ENCODE results near the gene SLC6A18.
"Not testable (repeated sequence)": the region's sequence is repeated elsewhere in the genome, so short reads cannot be mapped to it uniquely, and the experiment has no call there.

The SLC6A18 gene

DNA sequence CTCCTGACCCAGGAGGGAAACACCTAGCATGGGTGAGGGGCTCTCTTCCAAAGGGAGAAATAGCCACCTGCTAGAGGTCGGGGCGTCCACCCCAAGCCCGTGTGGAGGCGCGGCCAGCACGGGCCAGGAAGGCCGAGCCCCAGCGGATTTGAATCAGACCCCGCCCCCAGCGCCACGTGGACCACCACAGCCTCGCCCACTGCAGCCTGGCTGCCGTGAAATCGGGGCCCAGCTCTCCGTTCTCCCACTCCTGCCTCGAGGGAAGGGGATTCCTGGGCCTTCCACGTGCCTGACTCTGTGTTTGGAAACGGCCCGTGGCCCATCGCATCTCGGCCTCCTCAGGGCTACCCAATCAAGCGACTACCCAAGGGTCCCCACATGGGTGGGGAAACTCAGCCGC, 31.6 kb downstream of the SLC6A18 start:
- no peak for DNase-seq (ENCODE audit: low spot score)

- DNase-seq (ENCODE audit: low spot score), result no peak
Measured at GRCh38 chr5:1257363-1257762, 32.2 kb downstream of the SLC6A18 start.

DNA sequence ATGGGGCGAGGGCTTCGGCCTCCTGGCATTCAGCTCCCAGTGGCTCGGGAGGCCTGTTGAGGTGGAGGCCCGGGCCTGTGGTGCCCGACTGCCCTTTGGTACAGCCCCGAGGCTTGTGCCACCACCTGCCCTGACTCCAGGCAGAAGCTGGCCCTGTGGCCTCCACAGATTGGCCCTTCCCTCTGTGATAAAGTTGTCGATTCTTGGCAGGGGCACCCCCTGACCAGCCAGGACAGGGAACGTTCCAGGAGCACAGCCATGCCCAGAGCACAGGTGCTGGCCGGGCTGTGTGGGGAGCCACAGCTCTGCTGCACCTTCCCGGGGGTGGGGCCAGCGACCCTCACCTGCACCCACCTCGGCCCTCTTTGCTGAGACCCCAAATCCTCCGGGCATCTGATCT, 32.7 kb downstream of the SLC6A18 start:
- DNase-seq (ENCODE audit: low spot score), result no peak

- no peak for DNase-seq (ENCODE audit: low spot score)
Measured at GRCh38 chr5:1259806-1260480, 34.8 kb downstream of the SLC6A18 start.

DNA sequence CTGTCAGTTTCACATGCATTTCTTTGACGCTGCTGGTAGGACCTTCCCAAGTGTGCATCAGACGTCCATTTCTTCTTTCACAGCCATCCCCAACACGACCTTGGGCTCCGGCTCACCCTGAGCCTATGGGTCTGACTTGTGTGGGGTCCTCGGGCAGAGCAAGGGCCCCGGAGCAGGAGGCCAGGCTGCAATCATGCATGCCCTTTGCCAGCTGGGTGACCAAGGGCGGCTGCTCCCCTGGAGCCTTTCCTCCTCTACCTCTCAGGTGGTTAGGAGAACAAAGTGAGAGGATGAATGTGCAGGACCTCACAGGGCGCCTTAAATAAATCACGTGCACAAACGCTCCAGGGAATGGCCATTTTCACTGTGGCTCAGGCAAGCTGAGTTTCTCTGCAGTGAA, 36.5 kb downstream of the SLC6A18 start:
- DNase-seq (ENCODE audit: low spot score), result no peak

GRCh38 chr5:1262381-1262780, 37.2 kb downstream of the SLC6A18 start:
- DNase-seq (ENCODE audit: low spot score), result no peak

DNA sequence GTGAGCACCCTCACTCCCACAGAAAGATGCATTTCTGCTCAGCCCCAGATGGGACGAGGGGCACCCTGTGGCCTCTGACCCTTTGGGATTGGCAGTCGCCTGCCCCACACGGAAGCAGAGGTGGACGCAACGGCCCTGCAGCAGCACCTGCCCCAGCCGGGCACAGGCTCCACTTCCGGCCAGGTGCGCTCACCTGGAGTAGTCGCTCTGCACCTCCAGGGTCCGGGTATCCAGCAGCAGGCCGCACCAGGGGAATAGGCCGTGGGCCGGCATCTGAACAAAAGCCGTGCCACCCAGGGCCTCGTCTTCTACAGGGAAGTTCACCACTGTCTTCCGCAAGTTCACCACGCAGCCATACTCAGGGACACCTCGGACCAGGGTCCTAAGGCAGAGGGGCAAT, 39.0 kb downstream of the SLC6A18 start:
- DNase-seq (ENCODE audit: low spot score), result no peak

GRCh38 chr5:1265026-1265425, 39.8 kb downstream of the SLC6A18 start:
- DNase-seq (ENCODE audit: low spot score), result no peak

DNA sequence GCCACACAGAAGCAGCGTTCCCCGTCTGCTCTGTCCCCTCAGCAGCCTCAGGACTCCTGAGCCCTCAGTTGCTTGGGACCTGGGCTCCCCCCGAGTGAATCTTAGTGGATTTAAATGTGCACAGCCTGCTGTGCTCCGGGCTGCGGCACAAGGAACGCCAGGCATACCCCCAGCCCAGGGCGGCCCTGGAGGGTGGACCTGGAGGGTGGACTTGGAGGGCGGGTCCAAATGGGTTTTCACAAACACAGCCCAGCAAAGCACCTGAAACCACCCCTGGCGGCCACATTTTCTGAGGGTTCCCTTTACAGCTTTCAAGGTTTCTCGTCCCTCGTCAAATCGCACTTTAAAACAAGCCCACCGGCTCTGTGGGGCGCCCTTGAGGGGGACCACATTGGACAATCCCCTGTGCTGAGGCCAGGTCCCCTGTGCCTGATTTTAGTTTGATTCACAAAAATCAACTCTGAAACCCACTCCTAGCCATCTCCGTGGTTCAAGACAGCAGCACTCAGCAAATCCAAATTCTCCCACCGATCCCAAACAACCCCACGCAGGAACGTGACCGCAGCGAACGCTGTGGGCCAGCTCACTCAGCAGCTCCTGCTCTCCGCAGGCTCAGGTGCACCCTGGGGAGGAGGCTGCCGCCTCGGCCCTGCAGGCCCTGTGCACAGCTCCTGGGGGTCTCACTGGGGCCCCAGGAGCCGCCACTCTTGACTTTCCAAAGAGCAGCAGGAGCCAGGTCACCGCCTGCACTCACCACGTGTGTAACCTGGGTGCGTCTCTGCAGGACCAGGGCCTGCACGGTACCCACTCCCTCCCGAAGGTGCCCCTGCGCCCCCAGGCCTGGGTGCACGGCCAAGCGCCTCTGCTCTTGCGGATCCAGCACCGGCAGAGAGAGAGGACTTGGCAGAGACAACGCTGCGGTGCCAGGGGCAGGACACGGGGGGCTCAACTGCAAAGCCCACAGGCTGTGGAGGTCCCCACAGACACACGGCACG, 40.6 kb downstream of the SLC6A18 start:
- DNase-seq (ENCODE audit: low spot score), result no peak

DNA sequence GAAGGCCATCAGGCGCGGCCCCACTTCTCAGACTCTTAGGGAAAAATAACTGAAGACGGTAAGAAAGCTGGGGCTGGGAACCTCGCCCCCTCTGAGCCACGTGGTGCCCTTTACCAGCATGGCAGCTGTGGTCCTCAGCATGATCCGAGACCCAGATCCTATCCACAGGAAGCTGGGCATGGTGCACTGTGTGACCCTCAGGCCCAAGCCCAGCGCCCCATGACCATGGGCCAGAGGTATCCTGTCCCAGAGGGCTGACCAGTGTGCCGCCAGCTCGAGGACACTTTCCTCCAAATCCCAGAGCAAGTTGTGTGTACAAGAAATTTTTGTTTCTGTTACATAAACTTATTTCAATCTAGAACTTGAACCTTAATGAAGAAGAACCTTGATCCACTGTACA, 41.6 kb downstream of the SLC6A18 start:
- no peak for DNase-seq (ENCODE audit: low spot score)

- DNase-seq (ENCODE audit: low spot score), result not testable (repeated sequence)
Measured at GRCh38 chr5:1267464-1267863, 42.3 kb downstream of the SLC6A18 start.

GRCh38 chr5:1268056-1268455, 42.9 kb downstream of the SLC6A18 start:
- DNase-seq (ENCODE audit: low spot score), result no peak

DNA sequence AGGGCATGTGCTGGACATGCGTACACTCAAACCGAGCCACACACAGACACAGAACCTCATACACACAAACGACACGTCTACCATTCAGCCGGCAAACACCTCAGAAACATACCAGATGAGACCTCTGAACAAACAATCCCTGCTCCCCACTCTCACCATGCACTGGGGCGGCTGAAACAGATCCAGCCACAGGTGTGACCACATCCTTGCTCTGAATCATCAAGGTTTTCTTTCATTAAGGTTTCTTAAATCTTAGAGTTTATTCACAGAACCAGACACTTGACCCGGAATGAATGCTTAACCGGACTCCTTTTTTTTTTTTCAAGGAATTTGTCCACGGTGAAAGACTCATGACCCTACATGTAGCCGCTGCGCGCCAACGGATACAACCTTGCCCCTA, 43.5 kb downstream of the SLC6A18 start:
- no peak for DNase-seq (ENCODE audit: low spot score)

DNA sequence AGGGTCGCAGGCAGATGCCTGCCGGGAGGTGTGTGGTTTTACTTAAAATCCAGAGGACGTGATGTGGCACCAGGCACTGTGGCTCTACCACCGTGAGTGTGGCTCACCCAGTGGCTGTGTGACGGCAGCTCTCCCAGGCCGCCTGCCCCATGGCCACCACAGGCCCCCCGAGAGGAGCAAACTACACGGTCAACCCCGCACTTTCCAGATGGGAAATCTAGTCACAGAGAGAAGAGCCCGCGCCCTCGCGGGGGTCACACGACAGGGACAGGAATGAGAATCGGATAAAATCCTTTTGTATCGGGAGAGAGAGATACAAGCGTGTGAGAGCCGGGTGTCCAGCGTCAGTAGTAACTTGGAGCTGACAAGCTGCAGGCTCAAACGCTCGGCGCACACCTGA, 45.2 kb downstream of the SLC6A18 start:
- no peak for DNase-seq (ENCODE audit: low spot score)

DNA sequence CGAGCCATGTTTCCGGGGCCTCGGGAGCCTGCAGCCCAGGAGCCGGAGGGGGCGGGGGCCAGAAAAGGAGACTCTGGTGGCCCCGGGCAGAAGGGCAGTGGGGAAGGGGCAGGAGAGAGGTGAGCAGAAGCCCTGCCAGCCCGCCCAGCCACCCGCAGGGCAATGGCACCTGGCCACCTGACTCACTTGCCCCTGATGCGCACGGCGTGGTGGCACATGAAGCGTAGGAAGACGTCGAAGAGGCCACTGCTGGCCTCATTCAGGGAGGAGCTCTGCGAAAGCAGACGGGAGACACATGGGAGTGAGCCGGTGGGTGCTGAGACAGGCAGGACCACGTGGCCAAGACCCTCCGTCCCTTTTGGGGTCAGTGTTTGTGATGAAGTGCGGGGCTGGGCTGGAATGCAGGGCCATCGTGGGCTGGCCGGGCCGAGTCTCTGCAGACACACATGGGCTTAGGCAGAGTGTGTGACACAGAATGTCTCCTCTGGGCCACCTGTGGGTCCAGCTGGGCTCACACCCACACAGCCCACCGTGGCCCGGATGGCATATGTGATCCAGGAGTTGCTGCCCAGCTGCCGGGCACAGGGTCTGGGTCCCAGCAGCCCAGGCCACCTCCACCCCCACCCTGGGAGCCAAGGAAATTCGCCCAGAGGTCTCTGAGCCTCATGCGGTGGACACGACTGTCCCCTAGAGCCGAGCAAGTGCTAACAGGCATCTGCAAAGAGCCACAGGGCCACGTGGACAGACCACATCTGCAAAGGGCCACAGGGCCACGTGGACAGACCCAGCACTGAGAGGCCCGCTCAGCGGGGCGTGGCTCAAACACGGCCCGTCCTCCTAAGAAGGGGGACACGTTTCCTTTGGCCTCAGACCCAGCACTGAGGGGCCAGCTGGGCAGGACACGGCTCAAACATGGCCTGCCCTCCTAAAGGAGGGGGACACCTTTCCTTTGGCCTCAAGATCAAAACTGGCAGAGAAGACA, 46.0 kb downstream of the SLC6A18 start:
- DNase-seq (ENCODE audit: low spot score), result no peak

GRCh38 chr5:1272201-1272600, 47.0 kb downstream of the SLC6A18 start:
- DNase-seq (ENCODE audit: low spot score), result no peak

DNA sequence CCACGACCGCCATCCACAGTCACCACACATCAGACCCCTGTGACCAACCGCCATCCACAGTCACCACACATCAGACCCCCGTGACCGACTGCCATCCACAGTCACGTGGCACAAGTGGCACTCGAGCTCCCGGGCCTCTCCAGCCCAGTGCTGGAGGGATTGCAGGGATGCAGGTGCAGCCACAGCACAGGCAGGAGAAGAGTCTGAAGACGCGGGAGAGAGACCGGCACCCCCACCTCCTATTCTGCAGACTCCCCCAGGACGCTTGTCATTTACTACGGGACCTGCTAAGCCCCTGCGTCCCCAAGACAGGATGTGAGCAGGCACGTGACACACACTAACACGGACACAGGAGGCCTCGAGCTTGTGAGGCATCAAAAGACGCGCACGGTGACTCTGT, 48.6 kb downstream of the SLC6A18 start:
- DNase-seq (ENCODE audit: low spot score), result no peak

- DNase-seq (ENCODE audit: low spot score), result no peak
Measured at GRCh38 chr5:1274471-1274870, 49.3 kb downstream of the SLC6A18 start.

GRCh38 chr5:1275397-1276391, 50.5 kb downstream of the SLC6A18 start:
- not testable (repeated sequence) for DNase-seq (ENCODE audit: low spot score)

DNA sequence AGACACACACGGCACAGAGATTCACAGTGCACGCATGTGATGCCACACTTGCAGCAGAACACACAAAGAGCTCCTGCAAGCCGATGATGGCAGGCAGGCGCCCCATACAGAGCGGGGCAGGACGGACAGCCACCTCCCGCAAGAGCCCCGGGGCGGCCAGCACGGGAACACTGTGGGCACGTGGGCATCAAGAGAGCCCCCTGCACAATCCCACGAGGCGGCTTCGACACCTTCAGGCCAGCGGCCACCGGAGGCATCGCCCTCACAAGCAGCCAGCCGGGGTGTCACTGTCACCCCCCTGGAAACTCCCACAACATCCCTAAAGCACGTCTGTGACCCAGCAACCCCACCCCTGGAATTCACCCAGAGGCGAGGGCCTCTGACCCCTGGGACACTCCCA, 51.7 kb downstream of the SLC6A18 start:
- no peak for DNase-seq (ENCODE audit: low spot score)

DNA sequence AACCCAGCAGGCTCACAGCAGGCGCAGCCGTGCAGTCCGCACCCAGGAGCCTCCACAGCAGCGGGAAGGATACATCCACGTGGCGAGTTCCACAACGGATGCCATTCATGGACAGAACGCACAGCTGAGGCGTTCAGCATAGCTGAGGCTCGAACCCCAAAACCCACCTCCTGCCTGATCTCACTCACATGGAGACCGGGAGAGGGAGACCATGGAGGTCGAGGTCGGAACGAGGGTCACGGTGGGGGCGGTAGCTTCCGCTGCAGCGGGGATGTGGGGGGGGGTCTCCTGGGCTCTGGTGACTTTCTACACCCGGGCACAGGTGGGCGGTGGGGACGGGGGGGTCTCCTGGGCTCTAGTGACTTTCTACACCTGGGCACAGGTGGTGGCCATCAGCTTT, 52.1 kb downstream of the SLC6A18 start:
- DNase-seq (ENCODE audit: low spot score), result no peak
